Glutamatergic neuron (in vitro differentiated cells): ENCODE data around the gene UBE2G2. TPM values are rescaled to one million over a fixed set of nuclear protein-coding genes. Genes with fewer than 3 reads are reported as not detected.

ENCODE experiments used
- DNase-seq: peaks from one replicate; pipeline ENCODE4 v3.0.0; 2022
- H3K27ac Mint-ChIP-seq: one replicate; pipeline ENCODE4 v1.8.0; 2020; ENCODE audit warnings: mild to moderate bottlenecking, mixed read lengths, inconsistent platforms; ENCODE audit not compliant: unreplicated experiment
- H3K27me3 Mint-ChIP-seq: one replicate; pipeline ENCODE4 v1.8.0; 2020; ENCODE audit warnings: mild to moderate bottlenecking, moderate library complexity, mixed read lengths, inconsistent platforms; ENCODE audit not compliant: unreplicated experiment
- H3K36me3 Mint-ChIP-seq: one replicate; pipeline ENCODE4 v1.8.0; 2020; ENCODE audit warnings: mild to moderate bottlenecking, mixed read lengths, inconsistent platforms; ENCODE audit not compliant: unreplicated experiment
- H3K4me1 Mint-ChIP-seq: one replicate; pipeline ENCODE4 v1.8.0; 2020; ENCODE audit warnings: mild to moderate bottlenecking, low read depth, mixed read lengths, inconsistent platforms; ENCODE audit not compliant: unreplicated experiment
- H3K4me3 Mint-ChIP-seq: one replicate; pipeline ENCODE4 v1.8.0; 2020; ENCODE audit warnings: mild to moderate bottlenecking, mixed read lengths, inconsistent platforms; ENCODE audit not compliant: unreplicated experiment
- H3K9me3 Mint-ChIP-seq: one replicate; pipeline ENCODE4 v1.8.0; 2020; ENCODE audit warnings: mild to moderate bottlenecking, moderate library complexity, mixed read lengths, inconsistent platforms; ENCODE audit not compliant: unreplicated experiment
- total RNA-seq: library from RNA; stranded (reverse); fragmentation: NEBNext Ultra II Directional; extraction: Animal tissue kit (Norgen Biotek cat#: 25700); gene quantifications from one replicate; pipeline ENCODE4 v1.2.1, GENCODE V29; 2021; ENCODE audit not compliant: unreplicated experiment
- TF ChIP-seq, protein P1 (sequence below): fragments of 200-600 bp; sonication (generic); IDR thresholded peaks from one replicate; pipeline ENCODE4 v1.5.0; 2021; ENCODE audit not compliant: partially characterized antibody, unreplicated experiment

The UBE2G2 gene
- total RNA-seq, 1 donor from 2014 or later = 77.7 TPM

GRCh38 chr21:44748621-44749020 is 53.0 kb downstream of the UBE2G2 start:
- Mint-ChIP-seq H3K27me3 (peaks cover 3% of the 10 kb centered on the region), H3K36me3 (peaks cover 10% of the 10 kb centered on the region), H3K27ac (no peak overlapping the region), H3K4me1 (peaks cover 5% of the 10 kb centered on the region), H3K9me3 (peaks cover 4% of the 10 kb centered on the region), H3K4me3 (peak overlapping the region; percentile 32)
- TF ChIP-seq, protein P1, sequence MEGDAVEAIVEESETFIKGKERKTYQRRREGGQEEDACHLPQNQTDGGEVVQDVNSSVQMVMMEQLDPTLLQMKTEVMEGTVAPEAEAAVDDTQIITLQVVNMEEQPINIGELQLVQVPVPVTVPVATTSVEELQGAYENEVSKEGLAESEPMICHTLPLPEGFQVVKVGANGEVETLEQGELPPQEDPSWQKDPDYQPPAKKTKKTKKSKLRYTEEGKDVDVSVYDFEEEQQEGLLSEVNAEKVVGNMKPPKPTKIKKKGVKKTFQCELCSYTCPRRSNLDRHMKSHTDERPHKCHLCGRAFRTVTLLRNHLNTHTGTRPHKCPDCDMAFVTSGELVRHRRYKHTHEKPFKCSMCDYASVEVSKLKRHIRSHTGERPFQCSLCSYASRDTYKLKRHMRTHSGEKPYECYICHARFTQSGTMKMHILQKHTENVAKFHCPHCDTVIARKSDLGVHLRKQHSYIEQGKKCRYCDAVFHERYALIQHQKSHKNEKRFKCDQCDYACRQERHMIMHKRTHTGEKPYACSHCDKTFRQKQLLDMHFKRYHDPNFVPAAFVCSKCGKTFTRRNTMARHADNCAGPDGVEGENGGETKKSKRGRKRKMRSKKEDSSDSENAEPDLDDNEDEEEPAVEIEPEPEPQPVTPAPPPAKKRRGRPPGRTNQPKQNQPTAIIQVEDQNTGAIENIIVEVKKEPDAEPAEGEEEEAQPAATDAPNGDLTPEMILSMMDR = no peak
- no peak for DNase-seq

DNA sequence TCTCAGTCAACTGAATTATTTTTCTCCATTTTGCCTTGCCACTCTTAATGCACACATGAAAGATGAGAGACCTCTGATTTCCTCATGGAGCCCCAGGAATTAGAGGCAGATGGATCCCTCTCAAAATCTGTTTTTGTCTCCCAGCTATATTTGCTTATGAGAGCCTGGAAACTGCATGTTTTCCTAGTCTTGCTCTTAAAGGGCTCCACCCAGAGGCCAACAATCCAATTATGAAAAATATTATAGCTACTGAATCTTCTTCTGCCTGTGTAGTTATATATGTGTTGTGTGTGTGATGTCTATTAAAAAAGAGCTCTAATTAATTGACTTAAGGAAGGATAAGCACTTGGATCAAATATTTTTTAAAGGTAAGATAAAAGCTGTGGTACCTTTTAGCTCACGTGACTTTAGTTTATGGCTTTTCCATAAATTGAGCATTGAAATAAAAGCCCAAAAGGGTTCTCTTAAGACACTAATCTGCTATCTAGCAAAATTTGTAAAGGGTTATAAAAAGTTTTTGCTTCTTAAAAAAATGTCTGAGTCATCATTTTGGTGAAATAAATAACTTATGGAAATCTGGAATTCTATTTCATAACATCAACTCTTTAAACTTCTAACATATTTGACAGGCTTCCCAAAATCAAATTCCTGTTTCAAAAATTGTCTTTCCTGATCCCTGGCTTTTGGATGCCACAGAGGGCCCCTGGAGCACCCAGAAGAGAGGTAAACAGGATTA is 59.0 kb downstream of the UBE2G2 start:
- Mint-ChIP-seq H3K9me3 (peaks cover 12% of the 10 kb centered on the region), H3K27me3 (peaks cover 6% of the 10 kb centered on the region), H3K4me3 (no peak overlapping the region), H3K36me3 (peaks cover 21% of the 10 kb centered on the region), H3K4me1 (no peaks in the 10 kb centered on the region), H3K27ac (no peak overlapping the region)
- TF ChIP-seq, protein P1 = no peak
- no peak for DNase-seq

DNA sequence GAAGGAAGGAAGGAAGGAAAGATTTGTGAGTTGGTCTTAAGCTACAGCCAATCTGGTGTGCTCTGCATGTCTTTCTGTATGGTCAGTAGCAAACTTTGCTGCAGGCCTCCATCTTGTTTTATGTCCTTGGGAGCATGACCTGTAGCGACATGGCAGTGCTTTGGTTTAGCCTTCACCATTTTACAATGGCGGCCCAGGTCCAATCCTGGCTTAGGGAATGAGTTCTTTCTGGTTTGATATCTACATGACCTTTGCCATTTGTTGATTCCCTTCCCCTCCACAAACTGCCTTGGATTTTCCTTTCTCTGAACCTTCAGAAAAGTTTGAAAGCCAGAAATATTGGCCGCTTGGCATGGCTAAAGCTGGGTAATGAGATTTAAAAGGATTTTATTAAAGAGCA is 59.7 kb downstream of the UBE2G2 start:
- TF ChIP-seq, protein P1 = no peak
- no peak for DNase-seq
- no peaks in the 10 kb centered on the region for H3K4me1 Mint-ChIP-seq
- H3K4me3 Mint-ChIP-seq = no peak overlapping the region
- H3K27ac Mint-ChIP-seq = no peak overlapping the region
- H3K36me3 Mint-ChIP-seq = peaks cover 23% of the 10 kb centered on the region
- H3K27me3 Mint-ChIP-seq = peaks cover 10% of the 10 kb centered on the region
- H3K9me3 Mint-ChIP-seq = peaks cover 17% of the 10 kb centered on the region

DNA sequence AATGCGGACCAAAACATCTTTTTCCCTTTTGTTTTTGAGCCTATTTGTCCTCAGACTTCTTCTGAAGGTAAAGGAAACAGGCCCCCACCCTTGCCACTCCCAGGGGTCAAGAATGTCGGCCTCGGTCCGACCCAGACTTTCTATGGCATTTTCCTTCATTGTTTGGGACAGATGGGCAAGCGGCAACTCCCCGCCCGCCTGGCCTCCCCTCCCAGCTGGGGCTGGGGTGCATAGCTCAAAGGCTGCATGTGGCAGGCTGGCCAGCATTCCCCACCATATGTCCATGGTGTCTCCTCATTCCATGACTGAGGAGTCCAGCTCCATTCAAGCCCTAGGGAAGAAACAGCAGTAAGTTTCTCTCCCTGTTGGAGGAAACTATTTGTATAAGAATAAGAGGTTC is 60.9 kb downstream of the UBE2G2 start:
- DNase-seq = no peak
- no peak overlapping the region for H3K27ac Mint-ChIP-seq
- peaks cover 19% of the 10 kb centered on the region for H3K9me3 Mint-ChIP-seq
- TF ChIP-seq, protein P1 = no peak
- H3K4me3 Mint-ChIP-seq = no peak overlapping the region
- H3K27me3 Mint-ChIP-seq = peaks cover 10% of the 10 kb centered on the region
- no peaks in the 10 kb centered on the region for H3K4me1 Mint-ChIP-seq
- H3K36me3 Mint-ChIP-seq = peaks cover 30% of the 10 kb centered on the region

DNA sequence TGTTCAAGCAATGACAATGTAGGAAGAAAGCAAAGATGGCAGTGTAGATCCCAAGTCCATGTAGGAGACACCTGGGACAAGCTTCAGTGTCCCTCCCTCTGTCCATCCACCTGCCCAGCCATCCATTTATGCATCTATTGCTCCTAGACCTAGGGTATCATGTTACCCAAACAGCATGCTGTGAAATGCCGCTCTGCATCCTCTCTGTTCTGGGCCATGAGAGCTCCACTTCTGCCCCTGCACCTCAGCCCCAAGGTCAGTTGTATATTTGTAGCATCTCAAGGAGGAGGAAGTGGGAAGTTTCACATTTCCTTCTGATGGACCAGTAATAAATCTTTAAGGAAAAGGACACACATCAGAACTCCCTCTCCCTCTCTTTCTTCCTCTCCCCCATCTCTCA is 62.3 kb downstream of the UBE2G2 start:
- Mint-ChIP-seq H3K4me3 (no peak overlapping the region), H3K27me3 (peaks cover 10% of the 10 kb centered on the region), H3K9me3 (peaks cover 19% of the 10 kb centered on the region), H3K27ac (no peak overlapping the region), H3K4me1 (no peaks in the 10 kb centered on the region), H3K36me3 (peaks cover 33% of the 10 kb centered on the region)
- TF ChIP-seq, protein P1 = no peak
- no peak for DNase-seq
